H1 (cell line): ENCODE results near the gene C2CD4C. TPM values are rescaled to one million over a fixed set of nuclear protein-coding genes. Genes with fewer than 3 reads are reported as not detected.

Experiments
- CEBPB ChIP-seq: IDR thresholded peaks from 2 replicates; pipeline ENCODE4 v1.6.1; 2012; ENCODE audit warnings: low read depth, low read length
- CHD1 ChIP-seq: IDR thresholded peaks from 2 replicates; pipeline ENCODE4 v1.6.1; 2012; ENCODE audit warnings: low read depth, low read length, improper control_type of control experiment
- NANOG ChIP-seq: IDR thresholded peaks from 2 replicates; pipeline ENCODE4 v1.6.1; 2011; ENCODE audit warnings: low read length, low read depth, mild to moderate bottlenecking, inconsistent platforms; ENCODE audit not compliant: insufficient read depth, poor library complexity, severe bottlenecking
- SUZ12 ChIP-seq: fragments of 200-600 bp; sonication (generic); IDR thresholded peaks from 2 replicates; pipeline ENCODE4 v1.6.1; 2012; ENCODE audit warnings: mild to moderate bottlenecking, inconsistent platforms, low read length, moderate library complexity, mixed read lengths
- ZNF274 ChIP-seq: IDR thresholded peaks from 2 replicates; pipeline ENCODE4 v1.7.0; 2012; ENCODE audit warnings: low read length, borderline replicate concordance; ENCODE audit errors: extremely low read depth
- polyA plus RNA-seq, 7 experiments: library from polyadenylated mRNA; depleted of rRNA in 3 of 7; stranded (reverse) in 5 of 7; unstranded in 2 of 7; fragments of >200 nt in 5 of 7; fragments of 200-250 nt in 2 of 7; gene quantifications; 1 replicate in 5 of 7; 2 replicates in 1 of 7; 4 replicates in 1 of 7; pipeline versions ENCODE4 v1.2.1 to v1.2.3, GENCODE V29; 2011 to 2013; ENCODE audit warnings: missing spikeins in 2 of 7, mixed read lengths in 2 of 7
- total RNA-seq: library from RNA; stranded (reverse); fragmentation: NEBNext Ultra II Directional; extraction: Animal tissue kit (Norgen Biotek cat#: 25700); gene quantifications from 2 replicates; pipeline ENCODE4 v1.2.1, GENCODE V29; 2021

C2CD4C gene
- total and polyA plus RNA-seq, 2 of the 8 experiments (the other 6 are each of a cell fraction or from before 2014, with no cell fraction given) = 3.8 to 6.3 TPM

DNA sequence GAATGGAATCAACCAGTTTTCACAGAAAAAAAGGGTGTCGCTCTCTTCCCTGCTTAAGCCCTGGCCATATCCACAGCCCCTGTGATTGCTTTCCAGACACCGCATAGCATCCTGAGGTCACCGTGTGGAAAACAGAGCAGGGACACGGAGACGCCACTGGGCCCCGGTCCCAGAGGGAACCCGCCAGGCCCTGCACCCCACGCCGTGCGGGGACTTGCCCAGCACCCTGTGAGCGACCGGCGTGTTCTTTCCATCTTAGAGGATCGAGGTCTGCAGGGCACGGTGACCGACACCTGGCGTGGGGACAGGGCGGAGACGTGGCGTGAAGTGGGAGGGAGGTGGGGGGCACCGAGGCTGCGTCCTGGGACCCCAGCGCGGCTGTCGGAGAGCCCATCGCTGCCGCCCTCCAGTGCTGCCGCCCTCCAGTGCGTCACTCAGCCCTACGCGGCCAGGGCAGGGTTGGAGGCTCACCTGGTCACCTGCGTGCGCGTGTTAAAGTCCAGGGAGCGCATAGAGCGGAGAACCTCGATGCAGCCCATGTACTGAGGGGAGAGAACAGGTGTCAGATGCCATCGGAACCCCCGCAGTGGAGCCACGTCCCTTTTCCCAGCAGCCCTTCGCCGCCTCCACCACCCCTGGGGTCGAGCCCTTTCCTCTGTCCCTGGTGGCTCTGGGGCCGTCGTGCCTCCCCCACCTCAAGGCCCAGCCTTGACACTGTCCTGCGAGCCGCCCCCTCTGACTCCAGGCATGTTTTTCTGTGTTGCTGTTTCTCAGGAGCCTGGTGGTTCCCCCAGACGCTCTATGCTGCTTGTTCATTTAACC, 31.7 kb upstream of the C2CD4C start (continued):
- TF ChIP-seq ZNF274 = no peak
- no peak for TF ChIP-seq CHD1
- TF ChIP-seq CEBPB = no peak
- TF ChIP-seq NANOG = no peak
- TF ChIP-seq SUZ12 = no peak
